ENCODE results near the gene SEMA6B.

The SEMA6B gene

DNA sequence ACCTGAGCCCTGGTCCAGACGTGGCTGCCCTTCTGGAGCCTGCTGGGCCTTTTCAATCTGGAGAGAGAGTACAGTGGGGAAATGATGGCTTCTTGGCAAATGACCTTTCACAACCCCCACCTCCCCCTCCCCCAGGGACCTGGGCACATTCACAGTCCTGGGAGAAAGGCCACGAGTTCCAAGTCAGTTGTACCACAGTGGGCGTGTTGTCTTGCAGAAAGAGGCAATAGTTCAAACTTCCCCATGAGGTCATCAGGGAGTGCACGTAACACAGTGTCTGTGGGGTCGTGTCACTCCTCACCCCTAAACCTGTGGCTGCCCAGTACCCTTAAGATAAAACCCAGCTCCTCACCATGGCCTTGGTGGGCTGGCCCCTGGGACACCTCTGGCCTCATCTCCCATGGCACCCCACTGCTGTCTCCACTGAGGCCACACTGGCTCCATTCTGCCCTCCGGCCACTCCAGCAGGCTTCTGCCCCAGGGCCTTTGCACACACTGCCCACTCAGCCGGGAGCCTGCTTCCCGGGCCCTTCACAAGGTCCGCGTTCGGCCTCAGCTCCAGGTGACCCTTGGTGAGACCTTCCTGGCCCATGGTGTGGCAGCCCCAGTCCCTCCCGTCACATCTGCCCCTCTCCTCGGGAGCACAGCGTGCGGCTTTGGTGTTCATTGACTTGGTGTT, 54.5 kb downstream of the SEMA6B start:
- no peak for DNase-seq

DNA sequence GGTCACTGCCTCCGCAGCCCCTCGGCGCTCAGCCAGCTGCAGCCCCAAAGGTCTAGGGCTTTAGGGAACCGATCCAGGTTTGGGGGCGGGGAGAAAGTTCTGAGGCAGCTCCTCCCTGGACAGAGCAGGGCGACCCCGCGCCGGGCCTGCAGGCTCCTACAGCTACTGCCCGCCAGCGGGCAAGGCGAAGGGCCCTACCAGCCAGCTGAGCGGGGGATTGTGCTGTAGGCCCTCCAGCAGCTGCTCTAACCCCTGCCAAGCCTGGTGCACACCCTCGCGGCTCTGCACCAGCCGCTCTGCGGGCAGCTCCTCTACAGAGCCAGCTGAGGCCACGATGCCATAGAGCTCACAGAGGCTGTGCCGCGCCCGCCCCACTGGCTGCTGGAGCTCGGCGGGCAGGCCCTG, 55.2 kb downstream of the SEMA6B start:
- peak; percentile 73 for DNase-seq

DNA sequence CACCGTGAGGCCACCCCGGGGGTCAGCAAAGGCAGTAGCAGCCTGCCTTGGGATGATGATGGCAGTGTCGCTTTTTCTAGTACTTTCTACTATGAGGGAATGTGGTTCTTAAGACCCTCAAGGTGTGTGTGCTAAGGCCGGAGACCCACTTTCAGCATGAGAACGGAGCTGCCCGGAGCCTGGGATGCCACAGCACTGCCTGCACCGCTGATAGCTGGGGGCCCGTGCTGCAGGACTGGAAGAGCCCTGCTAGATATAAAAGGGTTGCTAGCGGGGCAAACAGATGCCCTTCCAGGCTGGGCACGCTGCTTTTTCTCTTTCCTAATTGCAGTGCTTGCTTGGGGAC, 55.7 kb downstream of the SEMA6B start:
- DNase-seq, result no peak

DNA sequence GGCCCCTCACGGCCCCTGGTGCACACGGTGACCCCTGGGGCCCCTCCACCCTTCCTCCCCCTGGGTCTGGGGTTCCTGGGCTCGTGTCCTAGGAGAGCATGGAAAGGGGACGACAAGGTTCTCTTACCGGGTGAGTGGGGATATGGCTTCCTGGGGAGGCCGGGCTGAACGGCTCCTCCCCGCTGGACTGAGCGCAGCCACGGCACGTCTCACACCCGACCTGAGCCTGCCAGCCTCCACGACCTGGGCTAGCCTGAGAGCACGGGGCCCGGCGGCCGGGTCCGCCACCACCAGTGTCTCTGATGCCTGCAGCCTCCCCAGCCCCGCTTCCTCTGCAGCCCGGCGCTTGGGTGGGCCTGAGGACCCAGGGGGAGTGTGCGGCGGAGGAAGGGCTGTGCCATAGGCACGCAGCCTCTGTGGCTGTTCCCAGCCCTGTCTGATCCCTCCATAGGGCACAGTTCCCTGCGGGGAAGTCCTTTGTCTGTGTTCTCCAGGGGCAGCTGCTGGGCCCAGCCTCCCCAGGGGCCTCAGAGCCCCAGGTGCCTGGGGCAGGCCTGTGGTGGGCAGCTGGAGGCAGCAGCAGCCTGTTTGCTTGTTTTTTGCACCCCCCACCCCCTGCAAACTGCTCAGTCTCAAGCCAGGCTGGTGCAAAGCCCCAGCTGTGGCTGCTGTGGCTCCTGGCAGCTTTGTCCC, 56.2 kb downstream of the SEMA6B start:
- DNase-seq, result no peak

DNA sequence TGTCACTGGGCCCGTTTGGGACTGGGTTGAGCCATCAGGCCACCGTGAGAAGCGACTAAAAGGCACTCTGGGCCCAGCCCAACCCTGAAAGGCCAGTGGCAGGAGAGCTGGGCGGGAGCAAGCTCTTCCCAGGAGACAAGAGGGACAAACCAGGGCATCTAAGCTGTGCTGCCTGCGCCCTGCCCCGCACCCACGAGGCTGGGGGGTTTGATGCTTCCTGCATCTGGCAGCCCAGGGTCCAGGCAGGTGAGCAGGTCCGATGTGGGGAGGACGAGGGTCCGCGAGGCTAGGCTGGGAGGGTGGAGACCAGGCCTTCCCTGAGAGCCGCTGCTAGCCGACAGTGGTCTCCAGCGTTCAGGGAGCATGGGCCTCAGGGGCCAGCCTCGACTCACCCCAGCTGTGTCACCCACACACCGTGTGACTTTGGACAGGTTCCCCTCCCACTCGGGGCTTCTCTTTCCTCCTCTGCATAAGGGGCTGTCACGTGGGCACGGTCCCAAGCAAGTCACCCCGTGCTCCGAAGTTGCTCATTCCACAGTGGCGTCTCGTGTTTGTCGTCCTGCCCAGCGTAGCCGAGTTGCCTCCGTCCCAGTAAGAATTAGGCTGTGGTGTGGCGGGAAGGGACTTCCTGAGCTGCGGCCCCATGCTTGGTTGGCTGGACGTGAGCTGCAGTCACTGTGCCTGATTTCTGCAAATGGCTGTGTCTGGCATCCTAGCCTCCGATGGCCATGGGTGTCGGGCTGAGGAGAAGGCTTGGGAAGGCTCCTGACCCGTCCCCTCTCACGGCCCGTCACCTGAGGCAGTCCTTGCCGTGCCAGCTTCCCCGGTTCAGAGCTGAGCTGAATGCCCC, 57.0 kb downstream of the SEMA6B start:
- no peak for DNase-seq

DNA sequence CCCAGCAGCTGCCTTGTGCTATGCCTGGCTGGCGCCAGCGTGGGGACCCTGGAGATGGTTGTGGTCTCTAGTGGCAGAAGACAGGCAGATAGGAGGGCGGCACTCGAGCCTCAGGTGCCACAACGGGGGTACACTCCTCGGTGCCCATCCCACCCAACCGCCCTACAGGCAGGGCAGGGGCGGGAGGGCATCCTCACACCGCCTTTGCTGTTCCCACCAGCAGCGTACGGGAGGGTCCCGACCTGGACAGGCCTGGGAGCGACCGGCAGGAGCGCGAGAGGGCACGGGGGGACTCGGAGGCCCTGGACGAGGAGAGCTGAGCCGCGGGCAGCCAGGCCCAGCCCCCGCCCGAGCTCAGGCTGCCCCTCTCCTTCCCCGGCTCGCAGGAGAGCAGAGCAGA, 57.8 kb downstream of the SEMA6B start:
- DNase-seq, result no peak

DNA sequence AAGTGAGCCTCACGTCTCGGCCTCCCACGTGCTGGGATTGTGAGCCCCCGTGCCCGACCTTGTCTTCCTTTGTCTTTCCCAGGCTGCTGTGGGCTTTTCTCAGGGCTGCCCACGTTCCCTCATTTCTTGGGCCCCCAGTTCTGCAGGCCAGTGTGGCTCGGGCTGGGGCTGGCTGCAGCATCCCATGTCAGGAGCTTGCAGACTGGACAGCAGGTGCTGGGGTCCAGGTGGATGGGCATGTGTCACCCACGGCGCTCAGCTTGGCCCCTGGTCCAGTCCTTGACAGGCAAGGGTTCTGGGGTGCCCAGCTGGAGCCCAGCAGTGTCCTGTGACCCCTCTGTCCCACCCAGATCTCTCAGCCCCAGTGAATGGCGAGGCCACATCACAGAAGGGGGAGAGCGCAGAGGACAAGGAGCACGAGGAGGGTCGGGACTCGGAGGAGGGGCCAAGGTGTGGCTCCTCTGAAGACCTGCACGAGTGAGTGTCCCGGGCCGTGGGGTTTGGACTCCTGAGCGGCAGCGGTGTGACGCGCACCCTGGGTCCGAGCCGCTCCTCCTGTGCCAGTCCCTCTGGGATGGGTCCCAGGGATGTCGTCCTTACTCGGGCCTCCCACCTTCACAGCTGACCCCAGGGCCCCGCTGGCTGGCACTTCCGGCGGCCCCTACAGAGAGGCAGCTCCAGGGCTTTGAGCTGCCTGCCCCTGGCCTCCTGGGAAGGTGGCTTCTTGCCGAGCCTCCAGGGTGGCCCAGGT, 58.5 kb downstream of the SEMA6B start:
- DNase-seq, result no peak

DNA sequence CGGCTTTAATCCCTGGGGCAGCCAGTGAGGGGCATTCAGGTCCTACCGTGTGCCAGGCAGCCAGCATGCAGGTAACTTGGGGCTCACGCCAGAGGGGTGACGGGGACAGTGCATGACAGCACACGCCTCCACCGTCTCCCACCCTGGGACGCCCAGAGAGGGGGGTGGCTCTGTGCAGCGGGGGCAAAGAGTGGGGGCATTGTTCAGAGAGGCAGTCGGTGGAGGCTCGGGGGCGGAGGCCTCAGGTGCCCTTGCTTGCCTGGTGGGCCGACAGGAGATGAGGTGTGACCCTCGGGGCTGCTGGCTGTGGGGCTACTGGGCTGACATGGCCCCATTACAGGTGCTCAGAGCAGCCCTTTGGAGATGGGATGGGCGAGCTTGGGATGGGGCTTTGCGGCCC, 59.6 kb downstream of the SEMA6B start:
- DNase-seq, result no peak

DNA sequence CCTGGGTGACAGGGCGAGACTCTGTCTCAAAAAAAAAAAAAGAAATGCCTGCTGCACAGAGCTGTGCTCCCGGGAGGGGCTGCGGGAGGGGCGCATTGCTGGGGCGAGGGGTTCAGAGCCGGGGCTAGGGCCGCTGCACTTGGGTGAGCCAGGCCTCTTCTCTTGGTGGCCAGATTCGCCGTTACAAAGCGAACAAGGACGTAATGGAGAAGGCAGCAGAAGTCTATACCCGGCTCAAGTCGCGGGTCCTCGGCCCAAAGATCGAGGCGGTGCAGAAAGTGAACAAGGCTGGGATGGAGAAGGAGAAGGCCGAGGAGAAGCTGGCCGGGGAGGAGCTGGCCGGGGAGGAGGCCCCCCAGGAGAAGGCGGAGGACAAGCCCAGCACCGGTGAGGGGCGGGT, 60.2 kb downstream of the SEMA6B start:
- DNase-seq, result no peak

DNA sequence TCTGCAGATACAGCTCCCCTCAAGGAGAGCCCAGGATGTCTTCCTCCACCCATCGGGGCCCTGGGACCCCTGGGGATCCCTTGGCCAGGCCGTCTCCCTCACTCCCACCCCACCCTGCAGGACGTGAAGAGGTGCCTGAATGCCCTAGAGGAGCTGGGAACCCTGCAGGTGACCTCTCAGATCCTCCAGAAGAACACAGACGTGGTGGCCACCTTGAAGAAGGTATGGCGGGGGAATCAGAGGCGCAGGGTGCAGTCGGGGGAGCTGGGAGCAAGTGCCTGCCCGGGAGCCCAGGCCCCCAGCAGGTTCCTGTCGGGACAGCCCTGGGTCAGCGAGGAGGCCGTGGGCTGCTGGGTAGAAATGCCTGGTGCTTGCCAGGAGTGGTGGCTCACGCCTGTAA, 60.8 kb downstream of the SEMA6B start:
- DNase-seq, result no peak

DNA sequence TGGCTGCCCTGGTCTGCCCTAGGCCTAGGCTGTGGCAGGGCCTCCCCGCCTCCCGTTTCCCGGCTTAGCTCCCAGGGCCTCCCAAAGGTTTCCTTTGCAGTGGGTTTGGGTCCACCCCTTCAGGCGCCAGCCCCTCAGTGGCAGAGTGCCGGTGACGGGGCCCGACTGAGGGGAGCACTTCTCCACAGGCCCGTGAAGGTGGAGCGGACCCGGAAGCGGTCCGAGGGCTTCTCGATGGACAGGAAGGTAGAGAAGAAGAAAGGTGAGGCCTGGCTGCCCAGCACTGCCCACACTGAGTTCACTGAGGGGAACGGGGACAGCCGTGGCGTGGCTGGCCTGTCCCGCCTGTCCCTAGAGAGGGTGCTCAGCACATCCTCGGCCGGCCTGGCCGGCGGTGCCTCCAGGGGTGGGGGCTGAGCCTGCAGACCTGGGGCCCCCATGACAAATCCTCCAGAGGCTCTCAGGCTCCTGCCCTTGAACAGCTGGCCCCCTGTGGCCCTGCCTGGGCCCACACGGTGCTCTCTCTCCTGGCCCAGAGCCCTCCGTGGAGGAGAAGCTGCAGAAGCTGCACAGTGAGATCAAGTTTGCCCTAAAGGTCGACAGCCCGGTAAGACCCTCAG, 61.6 kb downstream of the SEMA6B start:
- no peak for DNase-seq

DNA sequence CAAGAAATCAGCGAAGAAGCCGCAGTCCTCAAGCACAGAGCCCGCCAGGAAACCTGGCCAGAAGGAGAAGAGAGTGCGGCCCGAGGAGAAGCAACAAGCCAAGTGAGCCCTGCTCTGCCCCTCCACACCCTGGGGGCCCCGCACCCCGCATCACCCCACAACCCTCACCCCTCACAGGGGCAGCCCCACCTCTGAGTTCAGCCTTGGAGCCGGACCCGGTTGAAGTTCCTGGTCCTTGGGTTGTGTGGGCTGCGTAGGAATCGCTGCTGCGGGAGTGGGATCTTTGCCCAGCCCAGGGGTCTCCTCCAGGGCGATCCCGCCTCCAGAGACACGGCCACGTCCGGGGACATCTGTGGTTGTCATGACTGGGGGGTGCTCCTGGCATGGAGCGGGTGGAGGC, 63.2 kb downstream of the SEMA6B start:
- DNase-seq, result no peak

DNA sequence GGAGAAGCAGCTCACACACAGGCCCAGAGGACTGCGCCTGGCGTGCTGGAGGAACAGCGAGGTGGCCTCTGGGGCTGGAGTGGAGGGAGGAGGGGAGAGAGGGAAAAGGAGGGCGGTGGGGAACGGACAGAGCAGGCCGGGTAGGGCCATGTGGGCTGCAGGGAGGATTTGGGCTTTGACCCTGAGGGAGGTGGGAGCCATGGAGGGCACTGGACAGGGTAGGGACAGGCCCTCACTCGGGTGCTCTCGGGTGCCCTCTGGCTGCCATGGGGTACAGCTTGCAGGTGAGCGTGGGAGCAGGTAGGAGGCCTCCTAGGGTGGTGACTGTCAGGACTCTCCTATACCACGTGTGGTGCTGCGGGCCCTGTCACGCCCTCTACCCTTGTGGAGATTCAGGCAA, 64.0 kb downstream of the SEMA6B start:
- DNase-seq, result no peak

DNA sequence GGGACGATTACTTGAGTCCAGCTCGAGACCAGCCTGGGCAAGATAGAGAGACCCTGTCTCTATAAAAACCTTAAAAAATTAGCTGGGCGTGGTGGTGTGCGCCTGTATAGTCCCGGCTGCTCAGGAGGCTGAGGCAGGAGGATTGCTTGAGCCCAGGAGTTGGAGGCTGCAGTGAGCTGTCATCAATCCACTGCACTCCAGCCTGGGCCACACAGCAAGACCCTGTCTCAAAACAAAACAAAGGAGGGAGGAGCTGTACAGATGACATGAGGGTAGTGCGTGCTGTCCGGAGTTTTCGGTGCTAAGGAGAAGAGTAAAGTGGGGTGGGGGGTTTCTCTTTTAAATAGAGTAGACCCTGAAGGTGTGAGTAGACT, 64.8 kb downstream of the SEMA6B start:
- no peak for DNase-seq

DNA sequence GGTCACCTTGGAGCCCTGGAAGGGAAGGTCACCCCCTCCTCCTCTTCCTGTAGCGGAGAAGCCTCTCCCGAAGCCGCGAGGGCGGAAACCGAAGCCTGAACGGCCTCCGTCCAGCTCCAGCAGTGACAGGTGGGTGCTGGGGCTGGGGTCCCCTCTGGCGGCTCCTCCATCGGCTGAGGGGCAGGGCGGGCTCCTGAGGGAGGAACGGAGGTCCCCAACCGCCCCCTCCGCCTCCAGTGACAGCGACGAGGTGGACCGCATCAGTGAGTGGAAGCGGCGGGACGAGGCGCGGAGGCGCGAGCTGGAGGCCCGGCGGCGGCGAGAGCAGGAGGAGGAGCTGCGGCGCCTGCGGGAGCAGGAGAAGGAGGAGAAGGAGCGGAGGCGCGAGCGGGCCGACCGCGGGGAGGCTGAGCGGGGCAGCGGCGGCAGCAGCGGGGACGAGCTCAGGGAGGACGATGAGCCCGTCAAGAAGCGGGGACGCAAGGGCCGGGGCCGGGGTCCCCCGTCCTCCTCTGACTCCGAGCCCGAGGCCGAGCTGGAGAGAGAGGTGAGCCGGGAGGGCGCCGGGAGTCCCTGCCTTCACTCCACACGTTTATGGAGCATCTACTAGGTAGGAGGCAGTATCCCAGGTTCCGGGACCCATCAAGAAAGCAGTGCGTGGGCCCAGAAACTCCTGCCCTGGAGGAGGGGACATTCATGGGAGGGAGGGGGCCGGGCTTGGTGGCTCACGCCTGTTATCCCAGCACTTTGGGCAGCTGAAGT, 65.4 kb downstream of the SEMA6B start:
- no peak for DNase-seq

DNA sequence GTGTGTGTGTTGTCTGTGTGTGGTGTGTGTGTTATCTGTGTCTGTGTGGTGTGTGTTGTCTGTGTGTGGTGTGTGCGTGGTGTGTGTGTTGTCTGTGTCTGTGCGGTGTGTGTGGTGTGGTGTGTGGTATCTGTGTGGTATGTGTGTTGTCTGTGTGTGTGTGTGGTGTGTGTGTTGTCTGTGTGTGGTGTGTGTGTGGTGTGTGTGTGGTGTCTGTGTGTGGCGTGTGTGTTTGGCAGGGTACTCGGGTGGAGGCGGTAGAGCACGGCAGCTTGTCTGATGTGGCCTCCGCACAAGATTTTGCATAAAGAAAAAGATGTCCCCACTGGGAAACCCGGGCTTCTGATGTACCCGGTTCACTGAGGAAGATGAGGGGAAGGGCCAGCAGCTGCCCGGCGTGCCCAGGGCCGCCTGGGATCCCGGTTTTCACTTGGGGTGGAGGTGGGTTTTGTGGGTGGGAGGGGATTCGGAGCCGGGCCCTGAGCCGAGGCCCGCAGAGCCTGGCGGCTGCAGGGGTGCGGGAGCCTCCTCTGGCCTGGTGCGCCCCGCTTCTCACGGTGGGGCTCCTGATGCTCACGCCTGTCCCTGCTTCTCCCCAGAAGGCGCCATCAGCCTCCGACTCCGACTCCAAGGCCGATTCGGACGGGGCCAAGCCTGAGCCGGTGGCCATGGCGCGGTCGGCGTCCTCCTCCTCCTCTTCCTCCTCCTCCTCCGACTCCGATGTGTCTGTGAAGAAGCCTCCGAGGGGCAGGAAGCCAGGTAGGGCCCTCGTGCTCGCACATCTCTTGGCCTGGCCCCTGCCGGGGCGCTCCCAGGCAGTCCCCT, 66.2 kb downstream of the SEMA6B start:
- no peak for DNase-seq

All from right hindlimb (tissue), 1 donor.